Body of pancreas (tissue), 4 donors: ENCODE data around the gene ITGAV. TPM values are rescaled to one million over a fixed set of nuclear protein-coding genes. Genes with fewer than 3 reads are reported as not detected.

Source experiments
- ATAC-seq: fragments of 150-250 bp; one replicate; pipeline ENCODE4 v1.9.1; 2016
- DNase-seq, 4 donors: peaks; one replicate each; pipeline ENCODE4 v3.0.0-alpha.2; 2019
- H3K27ac ChIP-seq, 4 donors: fragments of 200-600 bp; sonication (generic); 1 replicate in 3 of 4; 2 replicates in 1 of 4; pipeline versions ENCODE4 v1.5.1 to v1.6.1; 2016 to 2019; ENCODE audit warnings: mild to moderate bottlenecking in 1 of 4, mixed read lengths in 1 of 4, moderate library complexity in 1 of 4
- H3K27me3 ChIP-seq, 2 donors: fragments of 200-600 bp; sonication (generic); one replicate each; pipeline ENCODE4 v1.6.0; 2016; ENCODE audit warnings: mild to moderate bottlenecking in 1 of 2
- H3K36me3 ChIP-seq, 2 donors: fragments of 200-600 bp; sonication (generic); replicated peaks in 1 of 2; 2 replicates each; pipeline ENCODE4 v1.5.1; 2016; ENCODE audit warnings: low read depth in 2 of 2; ENCODE audit not compliant: insufficient read depth in 1 of 2
- H3K4me1 ChIP-seq: fragments of 200-600 bp; sonication (generic); one replicate; pipeline ENCODE4 v1.6.0; 2016
- H3K4me3 ChIP-seq, 2 donors: fragments of 200-600 bp; sonication (generic); 1 replicate in 1 of 2; 2 replicates in 1 of 2; pipeline ENCODE4 v1.5.1; 2016 to 2019
- H3K9me3 ChIP-seq, 3 donors: fragments of 200-600 bp; sonication (generic); 1 replicate in 2 of 3; 2 replicates in 1 of 3; pipeline ENCODE4 v1.5.1; 2016
- POLR2A ChIP-seq, 3 donors: fragments of 450-650 bp; IDR thresholded peaks; one replicate each; pipeline ENCODE4 v1.6.1; 2016; ENCODE audit warnings: antibody characterized with exemption in 3 of 3, mild to moderate bottlenecking in 2 of 3
- WGBS, 2 donors: methylation state at CpG; one replicate each; pipeline ENCODE4 v1.1.5; 2017; 5-methylcytosine and 5-hydroxymethylcytosine counted together
- intact Hi-C: fragments of 100-400 bp; cut with DNase I; formaldehyde crosslinking; loops from one replicate; pipeline ENCODE4 v1.15.1; 2023
- total RNA-seq, 2 donors: library from RNA; depleted of rRNA; stranded (reverse); fragments of >200 nt; gene quantifications; one replicate each; pipeline ENCODE4 v1.1.0, GENCODE V29; 2016
- TF ChIP-seq, protein P1 (sequence below), 7 experiments: fragments of 450-650 bp in 4 of 7; fragments of 200-600 bp in 3 of 7; sonication (generic) in 3 of 7; IDR thresholded peaks; one replicate each; pipeline ENCODE4 v1.5.1; 2016 to 2019; ENCODE audit warnings: antibody characterized with exemption in 7 of 7

Gene ITGAV
- total RNA-seq, 2 donors from 2014 or later = 48.0 to 72.8 TPM

DNA sequence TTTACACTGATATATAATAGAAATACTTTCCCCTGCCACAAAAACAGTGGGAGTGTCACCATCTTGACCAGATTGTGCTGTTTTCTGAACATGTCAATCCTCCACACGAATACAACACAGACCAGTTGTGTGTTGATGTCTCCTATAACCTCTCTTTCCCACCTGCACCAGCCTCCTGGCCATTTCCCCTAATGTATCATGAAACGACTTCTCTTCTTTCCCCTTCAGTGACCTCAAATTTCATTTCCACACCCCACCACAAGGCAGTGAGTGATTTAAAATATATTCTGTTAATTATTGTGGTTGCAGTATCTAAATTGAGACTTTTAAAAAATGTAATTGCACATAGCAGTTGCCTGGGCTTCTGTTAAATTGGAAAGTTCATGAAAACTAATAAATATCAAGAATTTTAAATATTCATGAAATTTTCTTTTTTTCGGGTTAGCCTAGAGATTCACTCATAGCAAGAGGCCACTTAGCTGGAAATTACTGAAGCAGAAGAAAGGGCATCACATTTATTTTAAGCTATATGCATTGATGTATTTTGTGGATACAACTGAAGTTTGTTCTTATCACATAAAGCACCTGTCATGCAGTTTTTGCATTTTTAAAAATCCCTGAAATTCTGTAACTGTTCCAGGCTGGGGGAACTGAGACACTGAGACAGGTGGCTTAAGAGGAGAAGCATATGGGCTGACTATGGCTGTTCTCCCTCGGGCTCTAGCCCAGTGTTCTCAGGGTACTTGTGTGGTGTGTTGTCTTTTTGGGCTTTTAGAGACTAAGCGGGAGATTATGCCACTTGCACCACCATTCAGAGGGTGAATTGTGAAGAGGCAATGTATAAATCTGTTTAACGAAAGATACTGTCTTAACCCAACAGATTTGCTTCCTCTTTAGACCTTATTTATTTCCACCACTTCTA lies 119.9 kb downstream of the ITGAV start:
- Histone ChIP-seq H3K27me3 (no peaks in the 10 kb centered on the region), H3K9me3 (no peaks in the 10 kb centered on the region), H3K4me1 (no peaks in the 10 kb centered on the region), H3K27ac (no peak overlapping the region), H3K36me3 (no peaks in the 10 kb centered on the region), H3K4me3 (no peak overlapping the region)
- WGBS, 2 donors = 80 to 88% methylated on average over 6 of the region's 6 CpGs
- intact Hi-C loops = no loop called here
- no peak for TF ChIP-seq POLR2A (IDR thresholded peaks at IDR 0.05)
- TF ChIP-seq, protein P1, sequence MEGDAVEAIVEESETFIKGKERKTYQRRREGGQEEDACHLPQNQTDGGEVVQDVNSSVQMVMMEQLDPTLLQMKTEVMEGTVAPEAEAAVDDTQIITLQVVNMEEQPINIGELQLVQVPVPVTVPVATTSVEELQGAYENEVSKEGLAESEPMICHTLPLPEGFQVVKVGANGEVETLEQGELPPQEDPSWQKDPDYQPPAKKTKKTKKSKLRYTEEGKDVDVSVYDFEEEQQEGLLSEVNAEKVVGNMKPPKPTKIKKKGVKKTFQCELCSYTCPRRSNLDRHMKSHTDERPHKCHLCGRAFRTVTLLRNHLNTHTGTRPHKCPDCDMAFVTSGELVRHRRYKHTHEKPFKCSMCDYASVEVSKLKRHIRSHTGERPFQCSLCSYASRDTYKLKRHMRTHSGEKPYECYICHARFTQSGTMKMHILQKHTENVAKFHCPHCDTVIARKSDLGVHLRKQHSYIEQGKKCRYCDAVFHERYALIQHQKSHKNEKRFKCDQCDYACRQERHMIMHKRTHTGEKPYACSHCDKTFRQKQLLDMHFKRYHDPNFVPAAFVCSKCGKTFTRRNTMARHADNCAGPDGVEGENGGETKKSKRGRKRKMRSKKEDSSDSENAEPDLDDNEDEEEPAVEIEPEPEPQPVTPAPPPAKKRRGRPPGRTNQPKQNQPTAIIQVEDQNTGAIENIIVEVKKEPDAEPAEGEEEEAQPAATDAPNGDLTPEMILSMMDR (IDR thresholded peaks at IDR 0.05) = no peak
- no peak for ATAC-seq
- DNase-seq = no peak

DNA sequence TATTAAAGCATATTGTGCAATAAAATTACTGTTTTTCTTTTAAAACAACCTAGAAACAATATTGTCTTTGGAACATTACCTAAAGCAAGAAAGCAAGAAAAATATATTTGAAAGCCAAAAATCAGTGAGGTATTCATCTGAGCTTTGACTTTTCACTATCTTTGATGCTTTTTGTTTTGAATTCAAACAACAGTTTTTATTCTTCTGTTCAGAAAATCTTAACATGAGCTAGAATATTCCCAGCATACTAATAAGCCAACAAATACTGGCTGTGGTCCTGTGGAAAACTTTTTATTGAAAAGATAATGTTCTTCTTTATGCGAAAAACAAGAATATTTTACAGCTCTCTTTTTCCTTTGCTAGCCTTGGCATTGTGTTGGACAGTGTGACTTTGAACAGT lies 123.8 kb downstream of the ITGAV start:
- no peak overlapping the region for H3K27ac ChIP-seq
- intact Hi-C loops = no loop called here
- H3K36me3 ChIP-seq = no peaks in the 10 kb centered on the region
- no peaks in the 10 kb centered on the region for H3K9me3 ChIP-seq
- H3K27me3 ChIP-seq = no peaks in the 10 kb centered on the region
- no peak for DNase-seq
- TF ChIP-seq, protein P1 (IDR thresholded peaks at IDR 0.05) = no peak
- no peak for TF ChIP-seq POLR2A (IDR thresholded peaks at IDR 0.05)
- H3K4me3 ChIP-seq = no peak overlapping the region
- ATAC-seq = no peak
- WGBS, 2 donors = 78 to 80% methylated on average over 1 of the region's 1 CpG
- H3K4me1 ChIP-seq = no peaks in the 10 kb centered on the region

DNA sequence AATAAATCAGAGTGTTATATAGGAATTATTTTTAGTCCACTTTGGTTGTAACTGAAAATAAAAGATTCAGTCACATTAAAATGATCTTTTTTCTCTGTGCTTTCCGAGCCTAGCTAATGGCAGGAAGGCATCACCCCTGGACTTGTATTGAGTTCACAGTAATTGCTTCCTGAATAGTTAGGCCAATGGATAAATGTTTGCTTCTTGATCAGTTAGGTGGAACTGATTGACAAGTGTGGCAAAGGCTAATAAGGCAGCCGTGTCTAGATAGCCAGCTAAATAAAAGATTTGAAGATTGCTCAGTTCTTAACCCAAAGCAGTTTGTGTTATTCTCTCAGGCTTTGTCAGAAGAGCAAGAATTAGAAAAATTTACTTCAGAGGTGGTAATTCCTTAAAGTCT lies 124.8 kb downstream of the ITGAV start:
- intact Hi-C loops = no loop called here
- TF ChIP-seq, protein P1 (IDR thresholded peaks at IDR 0.05) = no peak
- TF ChIP-seq POLR2A (IDR thresholded peaks at IDR 0.05) = no peak
- Histone ChIP-seq H3K9me3 (no peaks in the 10 kb centered on the region), H3K27me3 (no peaks in the 10 kb centered on the region), H3K4me3 (no peak overlapping the region), H3K27ac (no peak overlapping the region), H3K36me3 (no peaks in the 10 kb centered on the region), H3K4me1 (no peaks in the 10 kb centered on the region)
- no peak for ATAC-seq
- WGBS, 2 donors = 63 to 67% methylated on average over 2 of the region's 2 CpGs
- DNase-seq = no peak

DNA sequence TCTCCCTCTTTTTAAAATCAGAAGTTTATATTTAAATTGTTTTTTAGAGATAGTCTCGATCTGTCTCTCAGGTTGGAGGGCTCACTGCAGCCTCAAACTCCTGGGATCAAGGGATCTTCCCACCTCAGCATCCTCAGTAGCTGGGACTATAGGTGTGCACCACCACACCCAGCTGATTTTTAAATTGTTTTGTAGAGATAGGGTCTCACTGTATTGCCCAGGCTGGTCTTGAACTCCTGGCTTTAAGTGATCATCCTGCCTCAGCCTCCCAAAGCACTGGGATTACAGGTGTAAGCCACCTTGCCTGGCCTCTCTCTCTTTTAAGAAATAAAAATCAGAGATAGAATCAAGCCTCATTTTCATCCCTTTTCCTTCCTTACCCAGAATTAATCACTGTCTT lies 126.1 kb downstream of the ITGAV start:
- H3K4me3 ChIP-seq = no peak overlapping the region
- TF ChIP-seq, protein P1 (IDR thresholded peaks at IDR 0.05) = no peak
- no peak for TF ChIP-seq POLR2A (IDR thresholded peaks at IDR 0.05)
- H3K27me3 ChIP-seq = no peaks in the 10 kb centered on the region
- H3K9me3 ChIP-seq = no peaks in the 10 kb centered on the region
- DNase-seq (no peak), ATAC-seq (no peak)
- WGBS, 2 donors = 64 to 85% methylated on average over 1 of the region's 1 CpG
- no peaks in the 10 kb centered on the region for H3K36me3 ChIP-seq
- no peak overlapping the region for H3K27ac ChIP-seq
- intact Hi-C loops = no loop called here
- no peaks in the 10 kb centered on the region for H3K4me1 ChIP-seq

DNA sequence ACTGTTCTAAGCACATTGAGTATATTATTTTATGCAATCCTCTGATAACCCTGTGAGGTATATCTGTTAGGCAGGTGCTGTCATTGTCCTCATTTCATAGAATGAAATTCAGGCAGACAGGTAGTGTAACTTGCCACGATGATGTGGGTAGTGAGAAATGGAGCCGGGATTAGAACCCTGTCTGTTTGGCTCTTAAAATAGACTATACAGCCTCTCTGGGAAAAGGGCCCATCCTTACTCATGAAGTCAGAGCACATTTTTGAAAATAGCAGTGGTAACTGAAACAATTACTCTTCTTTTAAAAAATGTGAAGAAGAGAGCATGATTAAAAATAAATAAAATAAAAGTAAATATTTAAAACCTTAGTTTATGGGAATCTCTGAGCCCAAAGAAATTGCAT lies 127.0 kb downstream of the ITGAV start:
- no peak for TF ChIP-seq POLR2A (IDR thresholded peaks at IDR 0.05)
- TF ChIP-seq, protein P1 (IDR thresholded peaks at IDR 0.05) = no peak
- WGBS, 2 donors = 66 to 83% methylated on average over 2 of the region's 2 CpGs
- ATAC-seq = no peak

More for the DNA sequence above, 127.0 kb downstream of the ITGAV start:
- intact Hi-C loops = no loop called here
- H3K4me3 ChIP-seq = no peak overlapping the region
- H3K4me1 ChIP-seq = no peaks in the 10 kb centered on the region
- DNase-seq = no peak
- H3K27ac ChIP-seq = no peak overlapping the region
- H3K27me3 ChIP-seq = no peaks in the 10 kb centered on the region
- H3K9me3 ChIP-seq = no peaks in the 10 kb centered on the region
- H3K36me3 ChIP-seq = no peaks in the 10 kb centered on the region
